NB4 (cell line): ENCODE measurements around the gene SASS6.

Source experiments
- DNase-seq: peaks from one replicate; pipeline ENCODE4 v3.0.0; 2010; ENCODE audit warnings: low read depth
- H3K4me3 ChIP-seq: one replicate; pipeline ENCODE4 v1.5.1; 2011; ENCODE audit warnings: mild to moderate bottlenecking, low read depth, low read length, moderate library complexity
- CTCF ChIP-seq: IDR thresholded peaks from one replicate; pipeline ENCODE4 v1.5.1; 2012; ENCODE audit warnings: low read depth, low read length
- MAX ChIP-seq: IDR thresholded peaks from 2 replicates; pipeline ENCODE4 v1.6.1; 2011; ENCODE audit warnings: low read depth, low read length
- MYC ChIP-seq: IDR thresholded peaks from 2 replicates; pipeline ENCODE4 v1.6.1; 2011; ENCODE audit warnings: low read depth, low read length
- POLR2A ChIP-seq: IDR thresholded peaks from 2 replicates; pipeline ENCODE4 v1.6.1; 2011; ENCODE audit warnings: mild to moderate bottlenecking; ENCODE audit not compliant: insufficient read length; ENCODE audit errors: extremely low read depth

SASS6 gene

GRCh38 chr1:100146958-100147357 is 14.2 kb upstream of the SASS6 start:
- DNase-seq: no peak
- no peak overlapping the region for H3K4me3 ChIP-seq
- no peak for TF ChIP-seq CTCF
- TF ChIP-seq MAX: no peak
- no peak for TF ChIP-seq MYC
- TF ChIP-seq POLR2A: no peak

- TF ChIP-seq CTCF (no peak), MAX (no peak), POLR2A (no peak), MYC (no peak)
- no peak for DNase-seq
These were observed 12.4 kb upstream of the SASS6 start for GRCh38 chr1:100145116-100145515.

GRCh38 chr1:100142343-100142742 is 9.6 kb upstream of the SASS6 start:
- no peak overlapping the region for H3K4me3 ChIP-seq
- TF ChIP-seq MAX (no peak), MYC (no peak)
- no peak for DNase-seq

More at GRCh38 chr1:100145116-100145515, 12.4 kb upstream of the SASS6 start:
- H3K4me3 ChIP-seq: no peak overlapping the region

GRCh38 chr1:100141192-100141591 is 8.5 kb upstream of the SASS6 start:
- no peak for DNase-seq

GRCh38 chr1:100137602-100138001 is 4.9 kb upstream of the SASS6 start:
- TF ChIP-seq MAX (no peak), MYC (no peak)
- DNase-seq: no peak

More at GRCh38 chr1:100141192-100141591, 8.5 kb upstream of the SASS6 start:
- TF ChIP-seq MYC (no peak), POLR2A (no peak), MAX (no peak), CTCF (no peak)
- H3K4me3 ChIP-seq: no peak overlapping the region

GRCh38 chr1:100134872-100135271 is 2.1 kb upstream of the SASS6 start:
- TF ChIP-seq MAX (no peak), POLR2A (no peak), MYC (no peak), CTCF (no peak)
- H3K4me3 ChIP-seq: no peak overlapping the region
- DNase-seq: peak; percentile 24

More at GRCh38 chr1:100137602-100138001, 4.9 kb upstream of the SASS6 start:
- no peak overlapping the region for H3K4me3 ChIP-seq

GRCh38 chr1:100131623-100132022 is 1.1 kb downstream of the SASS6 start:
- TF ChIP-seq POLR2A (no peak), CTCF (no peak), MYC (no peak), MAX (no peak)
- no peak for DNase-seq
- peak overlapping the region; percentile 96 for H3K4me3 ChIP-seq
